Measurements from ENCODE around the gene GABRG3. TPM values are rescaled to one million over a fixed set of nuclear protein-coding genes. Genes with fewer than 3 reads are reported as not detected.

The GABRG3 gene
- total and polyA plus RNA-seq, 4 donors: 0.02 to 0.19 TPM; not detected in 2

- TF ChIP-seq, protein P1, sequence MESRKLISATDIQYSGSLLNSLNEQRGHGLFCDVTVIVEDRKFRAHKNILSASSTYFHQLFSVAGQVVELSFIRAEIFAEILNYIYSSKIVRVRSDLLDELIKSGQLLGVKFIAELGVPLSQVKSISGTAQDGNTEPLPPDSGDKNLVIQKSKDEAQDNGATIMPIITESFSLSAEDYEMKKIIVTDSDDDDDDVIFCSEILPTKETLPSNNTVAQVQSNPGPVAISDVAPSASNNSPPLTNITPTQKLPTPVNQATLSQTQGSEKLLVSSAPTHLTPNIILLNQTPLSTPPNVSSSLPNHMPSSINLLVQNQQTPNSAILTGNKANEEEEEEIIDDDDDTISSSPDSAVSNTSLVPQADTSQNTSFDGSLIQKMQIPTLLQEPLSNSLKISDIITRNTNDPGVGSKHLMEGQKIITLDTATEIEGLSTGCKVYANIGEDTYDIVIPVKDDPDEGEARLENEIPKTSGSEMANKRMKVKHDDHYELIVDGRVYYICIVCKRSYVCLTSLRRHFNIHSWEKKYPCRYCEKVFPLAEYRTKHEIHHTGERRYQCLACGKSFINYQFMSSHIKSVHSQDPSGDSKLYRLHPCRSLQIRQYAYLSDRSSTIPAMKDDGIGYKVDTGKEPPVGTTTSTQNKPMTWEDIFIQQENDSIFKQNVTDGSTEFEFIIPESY (IDR thresholded peaks at IDR 0.05): no peak
Measured at GRCh38 chr15:27214032-27214431, 243.1 kb downstream of the GABRG3 start (continued).

DNA sequence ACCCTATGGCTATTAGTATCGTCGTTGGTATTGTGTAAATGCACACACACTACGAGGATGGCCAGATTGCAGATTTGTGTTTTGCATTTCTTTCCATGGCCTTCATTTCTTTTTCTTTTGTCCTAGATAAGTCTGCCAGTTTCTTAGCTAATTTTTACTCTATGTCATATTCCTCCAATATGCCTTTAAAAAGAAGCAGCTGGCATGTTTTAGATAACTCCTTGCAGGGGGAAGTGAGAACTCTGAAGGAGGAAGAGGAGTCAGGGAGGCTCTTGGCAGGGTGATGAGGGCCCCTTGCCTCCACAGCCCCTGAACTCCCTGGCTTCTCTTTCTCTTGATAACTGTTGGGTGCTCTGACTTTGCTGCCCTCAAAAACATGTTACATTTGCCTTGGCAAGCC, 244.0 kb downstream of the GABRG3 start:
- TF ChIP-seq REST (IDR thresholded peaks at IDR 0.05): no peak
- TF ChIP-seq NR2F2 (IDR thresholded peaks at IDR 0.05): no peak
- TF ChIP-seq RAD21 (IDR thresholded peaks at IDR 0.05): no peak
- no peak for TF ChIP-seq FOXA2 (IDR thresholded peaks at IDR 0.05)
- TF ChIP-seq GABPA (IDR thresholded peaks at IDR 0.05 in 1 of 2, conservative IDR thresholded peaks at IDR 0.05 in 1 of 2): no peak
- TF ChIP-seq YY1 (IDR thresholded peaks at IDR 0.05): no peak
- TF ChIP-seq JUND (IDR thresholded peaks at IDR 0.05): no peak
- TF ChIP-seq, protein P2, sequence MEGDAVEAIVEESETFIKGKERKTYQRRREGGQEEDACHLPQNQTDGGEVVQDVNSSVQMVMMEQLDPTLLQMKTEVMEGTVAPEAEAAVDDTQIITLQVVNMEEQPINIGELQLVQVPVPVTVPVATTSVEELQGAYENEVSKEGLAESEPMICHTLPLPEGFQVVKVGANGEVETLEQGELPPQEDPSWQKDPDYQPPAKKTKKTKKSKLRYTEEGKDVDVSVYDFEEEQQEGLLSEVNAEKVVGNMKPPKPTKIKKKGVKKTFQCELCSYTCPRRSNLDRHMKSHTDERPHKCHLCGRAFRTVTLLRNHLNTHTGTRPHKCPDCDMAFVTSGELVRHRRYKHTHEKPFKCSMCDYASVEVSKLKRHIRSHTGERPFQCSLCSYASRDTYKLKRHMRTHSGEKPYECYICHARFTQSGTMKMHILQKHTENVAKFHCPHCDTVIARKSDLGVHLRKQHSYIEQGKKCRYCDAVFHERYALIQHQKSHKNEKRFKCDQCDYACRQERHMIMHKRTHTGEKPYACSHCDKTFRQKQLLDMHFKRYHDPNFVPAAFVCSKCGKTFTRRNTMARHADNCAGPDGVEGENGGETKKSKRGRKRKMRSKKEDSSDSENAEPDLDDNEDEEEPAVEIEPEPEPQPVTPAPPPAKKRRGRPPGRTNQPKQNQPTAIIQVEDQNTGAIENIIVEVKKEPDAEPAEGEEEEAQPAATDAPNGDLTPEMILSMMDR (IDR thresholded peaks at IDR 0.05; ENCODE audit: low read depth, low read length, missing input control): no peak
- no peak for TF ChIP-seq RXRA (IDR thresholded peaks at IDR 0.05)
- TF ChIP-seq TAF1 (conservative IDR thresholded peaks at IDR 0.05): no peak
- TF ChIP-seq ATF3 (IDR thresholded peaks at IDR 0.05): no peak
- TF ChIP-seq HNF4A (conservative IDR thresholded peaks at IDR 0.05): no peak
- TF ChIP-seq, protein P1 (IDR thresholded peaks at IDR 0.05): no peak
- no peak for TF ChIP-seq MAX (IDR thresholded peaks at IDR 0.05)
- Histone ChIP-seq H3K27me3 (ENCODE audit: control insufficient read depth in 4 of 4, insufficient read depth in 4 of 4, low read length in 3 of 4) (no peaks in the 10 kb centered on the region), H3K36me3 (ENCODE audit: control insufficient read depth in 4 of 4, insufficient read depth in 3 of 4, low read depth in 1 of 4, low read length in 3 of 4) (no peaks in the 10 kb centered on the region), H3K4me3 (ENCODE audit: low read depth in 1 of 3, low read length in 3 of 3) (no peak overlapping the region), H3K4me1 (ENCODE audit: control insufficient read depth in 4 of 4, insufficient read depth in 4 of 4, low read length in 3 of 4) (no peaks in the 10 kb centered on the region), H3K9ac (ENCODE audit: low read depth in 1 of 2, low read length in 2 of 2) (no peak overlapping the region), H3K27ac (ENCODE audit: low read depth in 1 of 2, low read length in 2 of 2) (no peak overlapping the region), H3K9me3 (ENCODE audit: control insufficient read depth in 4 of 4, low read length in 3 of 4) (no peaks in the 10 kb centered on the region)
- DNase-seq (ENCODE audit: low spot score): no peak
- WGBS: 59% methylated on average over 3 of the region's 3 CpGs

Data from liver (tissue), 9 donors.